Stimulated activated CD8-positive, alpha-beta memory T cell treated with anti-CD3 and anti-CD28 coated beads, Interleukin-2, amount 100 ng/mL, for 1 hour (primary cell): ENCODE measurements around the gene ANAPC2.

Experiments
- DNase-seq, 2 donors: peaks; one replicate each; pipeline ENCODE4 v3.0.0-alpha.2; 2020; ENCODE audit warnings: low read depth in 2 of 2

Gene ANAPC2

DNA sequence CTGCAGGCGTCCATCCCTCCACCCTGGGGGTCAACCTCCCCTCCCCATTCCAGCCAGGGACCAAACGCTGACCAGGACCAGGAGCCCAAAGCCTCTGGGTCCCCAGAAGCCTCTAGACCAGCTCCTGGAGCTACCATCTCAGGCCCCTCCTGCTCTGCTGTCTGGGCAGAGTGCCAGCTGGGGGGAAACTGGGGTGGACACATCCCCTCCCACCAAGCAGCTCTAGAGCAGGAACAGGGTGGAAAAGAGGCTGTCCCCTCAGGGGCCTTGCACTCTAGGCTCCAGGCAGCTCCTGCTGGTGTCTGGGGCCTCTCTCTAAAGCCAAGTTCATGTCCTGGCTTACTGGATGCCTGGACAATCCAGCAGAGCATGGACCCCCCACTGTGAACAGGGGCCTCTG lies 4.5 kb upstream of the ANAPC2 start:
- no peak for DNase-seq

- no peak for DNase-seq
These were observed 4.1 kb upstream of the ANAPC2 start for GRCh38 chr9:137192448-137192780.

DNA sequence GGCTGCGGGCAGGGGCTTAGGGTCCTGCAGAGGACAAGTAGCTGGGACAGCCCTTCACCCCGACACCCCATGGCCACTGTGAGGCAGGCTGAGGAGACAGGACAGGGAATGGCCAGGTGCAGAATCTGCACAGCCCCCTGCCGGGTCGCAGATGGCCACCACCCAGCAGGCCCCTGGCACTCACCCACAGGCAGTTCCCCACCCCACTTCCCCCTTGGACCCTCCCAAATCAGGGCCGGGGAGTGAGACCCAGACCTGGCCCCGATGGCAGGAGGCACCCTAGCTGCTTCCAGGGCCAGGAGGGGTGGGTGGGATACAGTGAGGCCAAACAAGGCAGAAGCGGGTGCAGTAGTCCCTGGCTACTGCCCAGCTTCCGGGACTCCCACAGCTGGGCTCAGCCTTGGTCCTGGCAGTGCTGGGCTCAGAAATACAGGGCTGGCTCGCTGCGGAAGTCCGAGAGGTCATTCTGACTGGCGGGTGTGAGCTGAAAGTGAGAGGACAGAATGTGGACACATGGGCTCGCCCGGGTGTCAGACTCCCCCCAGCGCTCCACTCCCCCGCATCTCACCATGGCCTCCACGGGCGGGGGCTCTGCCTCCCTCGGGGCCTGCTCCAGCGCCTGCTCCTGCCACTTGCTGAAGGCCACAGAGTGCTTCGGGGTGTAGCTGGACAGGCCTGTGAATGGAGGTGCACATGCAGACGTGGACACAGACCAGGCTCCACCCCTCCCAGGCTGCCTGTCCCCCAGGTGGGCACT lies 3.5 kb upstream of the ANAPC2 start:
- DNase-seq: no peak

- DNase-seq: no peak
These were observed 2.9 kb upstream of the ANAPC2 start for GRCh38 chr9:137191245-137191644.

- no peak for DNase-seq
These were observed 2.0 kb upstream of the ANAPC2 start for GRCh38 chr9:137190315-137190856.

GRCh38 chr9:137189297-137190295 lies 1.2 kb upstream of the ANAPC2 start:
- no peak for DNase-seq

GRCh38 chr9:137188086-137188489 lies 272 bp downstream of the ANAPC2 start:
- DNase-seq: no peak

- no peak for DNase-seq
These were observed 974 bp downstream of the ANAPC2 start for GRCh38 chr9:137187386-137187785.

- no peak for DNase-seq
These were observed 2.0 kb downstream of the ANAPC2 start for GRCh38 chr9:137186385-137186784.

GRCh38 chr9:137185921-137186320 lies 2.4 kb downstream of the ANAPC2 start:
- no peak for DNase-seq

DNA sequence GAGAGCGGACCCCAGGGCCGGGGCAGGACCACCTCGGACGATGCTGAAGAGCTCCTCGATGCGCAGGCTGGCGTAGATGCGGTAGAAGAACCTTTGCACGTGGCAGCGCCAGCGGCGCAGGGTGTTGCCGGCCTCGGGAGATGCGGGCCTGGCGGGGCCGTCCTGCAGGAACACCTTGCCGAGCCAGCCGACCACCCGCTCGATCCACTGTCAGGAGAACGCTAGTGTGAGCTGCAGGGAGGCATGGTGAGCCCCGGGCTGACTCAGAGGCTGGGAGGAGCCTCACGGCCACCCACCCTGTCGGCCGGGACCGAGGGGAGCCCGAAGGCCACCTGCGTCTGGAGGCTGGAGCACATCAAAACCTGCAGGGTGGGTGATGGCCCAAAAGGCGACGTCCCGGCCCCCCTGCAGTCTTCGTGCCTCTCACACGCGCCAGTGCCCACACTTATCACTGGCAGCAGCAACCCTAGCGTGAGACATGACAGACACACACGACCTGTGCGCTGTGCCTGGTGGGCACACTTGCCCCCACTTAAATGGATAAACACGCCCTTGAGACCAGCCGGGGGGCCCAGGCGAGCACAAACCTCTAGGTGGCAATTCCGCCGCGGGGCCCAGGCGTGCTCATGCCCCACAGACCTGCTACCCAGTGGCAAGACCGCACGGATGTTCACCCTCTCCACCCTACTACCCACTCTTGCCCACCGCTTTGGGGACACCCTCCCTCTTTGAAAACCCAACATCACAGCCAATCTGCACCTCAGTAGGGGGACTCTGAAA lies 3.3 kb downstream of the ANAPC2 start:
- DNase-seq: no peak

DNA sequence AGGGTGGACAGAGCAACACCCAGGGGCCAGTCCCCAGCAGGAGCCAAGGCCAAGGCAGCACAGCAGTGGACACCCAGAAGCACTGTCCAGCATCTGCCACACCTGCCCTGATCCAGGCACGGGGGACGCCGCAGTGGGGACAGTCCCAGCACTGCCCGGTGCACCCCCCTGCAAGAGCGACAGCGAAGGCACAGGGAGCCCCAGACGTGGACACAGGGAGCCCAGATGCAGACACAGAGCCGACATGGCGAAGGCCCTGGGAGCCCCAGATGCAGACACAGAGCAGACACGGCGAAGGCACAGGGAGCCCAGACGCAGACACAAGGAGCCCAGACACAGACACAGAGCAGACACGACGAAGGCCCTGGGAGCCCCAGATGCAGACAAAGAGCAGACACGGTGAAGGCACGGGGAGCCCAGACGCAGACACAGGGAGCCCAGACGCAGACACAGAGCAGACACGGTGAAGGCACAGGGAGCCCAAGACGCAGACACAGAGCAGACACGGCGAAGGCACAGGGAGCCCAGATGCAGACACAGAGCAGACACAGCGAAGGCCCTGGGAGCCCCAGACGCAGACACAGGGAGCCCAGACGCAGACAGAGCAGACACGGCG lies 4.3 kb downstream of the ANAPC2 start:
- DNase-seq: no peak

GRCh38 chr9:137182836-137183235 lies 5.5 kb downstream of the ANAPC2 start:
- DNase-seq: no peak

DNA sequence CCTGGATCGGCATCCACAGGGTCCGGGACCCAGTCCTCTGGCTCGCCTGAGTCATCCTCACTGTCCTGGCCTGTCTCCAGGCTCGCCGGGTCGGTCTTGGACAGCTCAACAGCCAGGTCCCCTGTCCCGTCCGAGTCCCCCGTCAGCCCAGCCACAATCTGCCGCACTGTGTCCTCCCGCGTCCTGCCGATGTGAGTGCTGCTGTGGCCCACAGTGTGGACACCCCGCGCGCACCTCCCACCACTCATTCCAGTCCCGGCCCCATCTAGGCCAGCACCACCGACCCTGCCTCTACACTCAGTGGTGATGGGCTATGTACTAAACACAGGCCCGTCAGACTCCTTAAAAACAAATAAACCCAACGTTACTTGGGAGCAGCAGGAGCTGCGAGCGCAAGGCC lies 6.7 kb downstream of the ANAPC2 start:
- no peak for DNase-seq

GRCh38 chr9:137180491-137180890 lies 7.9 kb downstream of the ANAPC2 start:
- DNase-seq: no peak

DNA sequence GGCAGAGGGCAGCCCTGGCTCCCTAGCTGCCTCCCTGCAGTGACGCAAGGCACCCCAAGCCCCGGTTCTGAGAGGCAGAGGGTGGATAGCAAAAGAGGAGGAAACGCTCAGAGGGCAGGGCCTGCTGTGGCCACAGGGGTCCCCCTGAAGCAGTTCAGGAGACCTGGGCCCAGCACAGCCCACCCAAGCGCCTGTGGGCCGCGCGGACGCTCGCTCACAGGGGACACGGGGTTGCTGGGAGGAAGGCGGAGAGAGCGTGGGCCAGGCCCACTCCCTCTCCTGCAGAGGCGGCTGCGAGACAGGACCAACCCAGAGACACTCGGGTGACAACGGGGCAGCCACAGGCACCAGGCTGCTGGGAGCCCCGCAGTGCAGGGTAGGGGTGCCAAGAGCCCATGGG lies 8.6 kb downstream of the ANAPC2 start:
- no peak for DNase-seq

- DNase-seq: no peak
These were observed 9.3 kb downstream of the ANAPC2 start for GRCh38 chr9:137178939-137179630.

GRCh38 chr9:137178201-137178938 lies 10.0 kb downstream of the ANAPC2 start:
- no peak for DNase-seq

- no peak for DNase-seq
These were observed 11.8 kb downstream of the ANAPC2 start for GRCh38 chr9:137176302-137177182.
